Stimulated activated effector memory CD8-positive, alpha-beta T cell treated with anti-CD3 and anti-CD28 coated beads, Interleukin-12 subunit alpha, Interleukin-12 subunit beta, amount 100 ng/mL, for 72 hours (primary cell): ENCODE data around the gene CNPY1.

Source experiments
- ATAC-seq: fragments of 150-1000 bp; cut with Tn5 transposase; 2 replicates; pipeline ENCODE4 v1.10.0; 2021
- DNase-seq, 2 donors: peaks; one replicate each; pipeline ENCODE4 v3.0.0; 2021 to 2022; ENCODE audit warnings: low spot score in 2 of 2
- H3K27ac Mint-ChIP-seq: one replicate; pipeline ENCODE4 v1.8.0; 2022; ENCODE audit warnings: mild to moderate bottlenecking, mixed read lengths
- H3K36me3 Mint-ChIP-seq: one replicate; pipeline ENCODE4 v1.8.0; 2022; ENCODE audit warnings: mild to moderate bottlenecking, mixed read lengths
- H3K4me1 Mint-ChIP-seq: one replicate; pipeline ENCODE4 v1.8.0; 2022; ENCODE audit warnings: mixed read lengths
- H3K4me3 Mint-ChIP-seq: one replicate; pipeline ENCODE4 v1.8.0; 2022; ENCODE audit warnings: mild to moderate bottlenecking, mixed read lengths
- H3K9me3 Mint-ChIP-seq: one replicate; pipeline ENCODE4 v1.8.0; 2022; ENCODE audit warnings: mixed read lengths

CNPY1 gene

DNA sequence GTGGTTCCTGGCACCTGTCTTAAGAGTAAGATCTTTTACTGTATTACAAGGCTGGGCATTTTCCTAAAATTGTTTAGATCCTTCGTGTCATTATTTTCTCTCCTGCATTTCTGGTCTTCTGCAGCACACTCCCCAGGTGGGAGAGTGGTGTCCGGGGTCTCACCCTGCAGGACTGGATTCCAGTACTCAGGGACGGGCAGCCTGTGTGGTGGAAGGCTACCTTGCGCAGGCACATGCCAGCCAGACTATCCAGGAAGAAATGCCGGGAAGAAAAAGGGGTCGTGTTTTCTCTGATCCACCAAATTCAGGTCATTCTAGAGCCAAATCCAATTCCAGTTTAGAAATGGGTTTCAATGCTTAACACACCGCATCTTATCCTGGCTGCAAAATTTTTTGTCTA is 27.7 kb downstream of the CNPY1 start:
- no peaks in the 10 kb centered on the region for H3K36me3 Mint-ChIP-seq
- DNase-seq (no peak), ATAC-seq (no peak)
- no peak overlapping the region for H3K27ac Mint-ChIP-seq
- no peaks in the 10 kb centered on the region for H3K4me1 Mint-ChIP-seq
- H3K9me3 Mint-ChIP-seq, result no peaks in the 10 kb centered on the region
- no peak overlapping the region for H3K4me3 Mint-ChIP-seq

- H3K36me3 Mint-ChIP-seq, result no peaks in the 10 kb centered on the region
- ATAC-seq (no peak), DNase-seq (no peak)
- no peak overlapping the region for H3K27ac Mint-ChIP-seq
- H3K9me3 Mint-ChIP-seq, result no peaks in the 10 kb centered on the region
- no peak overlapping the region for H3K4me3 Mint-ChIP-seq
- H3K4me1 Mint-ChIP-seq, result no peaks in the 10 kb centered on the region
Observed at GRCh38 chr7:155517969-155518368, 28.4 kb downstream of the CNPY1 start.

DNA sequence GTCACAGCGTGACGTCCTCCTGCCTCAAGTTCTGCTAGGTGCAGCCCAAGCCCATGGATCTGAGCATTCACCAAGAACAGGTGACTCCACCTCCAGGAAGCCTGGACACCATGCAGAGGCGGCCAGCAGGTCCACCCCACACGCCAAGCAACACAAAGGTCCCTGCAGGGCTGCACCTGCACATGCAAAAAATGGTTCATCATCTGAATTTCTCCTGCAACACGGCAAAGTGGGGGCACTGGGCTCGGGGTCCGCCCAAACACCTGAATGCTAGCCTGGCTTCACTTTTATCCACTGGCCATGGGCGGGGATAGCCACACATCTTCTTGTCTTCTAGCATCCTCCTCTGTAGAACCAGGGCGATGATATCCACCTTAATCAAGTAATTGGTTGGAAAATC is 28.9 kb downstream of the CNPY1 start:
- H3K4me3 Mint-ChIP-seq, result no peak overlapping the region
- ATAC-seq (no peak), DNase-seq (no peak)
- no peaks in the 10 kb centered on the region for H3K36me3 Mint-ChIP-seq
- H3K27ac Mint-ChIP-seq, result no peak overlapping the region
- H3K9me3 Mint-ChIP-seq, result no peaks in the 10 kb centered on the region
- H3K4me1 Mint-ChIP-seq, result no peaks in the 10 kb centered on the region

GRCh38 chr7:155516466-155516865 is 29.9 kb downstream of the CNPY1 start:
- no peak overlapping the region for H3K27ac Mint-ChIP-seq
- no peaks in the 10 kb centered on the region for H3K36me3 Mint-ChIP-seq
- ATAC-seq, result no peak
- H3K4me3 Mint-ChIP-seq, result no peak overlapping the region
- no peaks in the 10 kb centered on the region for H3K9me3 Mint-ChIP-seq
- no peak for DNase-seq
- H3K4me1 Mint-ChIP-seq, result no peaks in the 10 kb centered on the region

GRCh38 chr7:155515318-155515717 is 31.0 kb downstream of the CNPY1 start:
- DNase-seq (no peak), ATAC-seq (no peak)
- no peaks in the 10 kb centered on the region for H3K36me3 Mint-ChIP-seq
- no peaks in the 10 kb centered on the region for H3K9me3 Mint-ChIP-seq
- H3K4me3 Mint-ChIP-seq, result no peak overlapping the region
- H3K4me1 Mint-ChIP-seq, result no peaks in the 10 kb centered on the region
- no peak overlapping the region for H3K27ac Mint-ChIP-seq

DNA sequence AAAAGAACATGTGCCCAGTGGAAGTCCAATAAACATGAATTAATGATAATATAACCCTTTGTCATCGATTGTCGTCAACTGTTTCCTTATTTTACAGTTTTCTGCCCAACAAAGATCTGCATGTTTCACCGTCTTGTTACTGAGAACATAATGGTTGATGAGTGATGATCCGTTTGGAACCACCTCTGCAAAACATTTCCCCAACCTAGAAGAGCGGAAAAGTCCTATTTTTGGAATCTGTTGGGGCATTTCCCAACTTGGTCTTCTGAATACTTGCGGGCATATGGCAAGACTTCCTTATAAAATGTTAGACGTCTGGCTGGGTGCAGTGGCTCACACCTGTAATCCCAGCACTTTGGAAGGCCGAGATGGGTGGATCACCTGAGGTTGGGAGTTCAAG is 32.1 kb downstream of the CNPY1 start:
- no peak for DNase-seq
- no peak overlapping the region for H3K4me3 Mint-ChIP-seq
- H3K27ac Mint-ChIP-seq, result no peak overlapping the region
- ATAC-seq, result no peak
- H3K9me3 Mint-ChIP-seq, result no peaks in the 10 kb centered on the region
- H3K36me3 Mint-ChIP-seq, result peaks cover under 1% of the 10 kb centered on the region
- peaks cover 7% of the 10 kb centered on the region for H3K4me1 Mint-ChIP-seq

DNA sequence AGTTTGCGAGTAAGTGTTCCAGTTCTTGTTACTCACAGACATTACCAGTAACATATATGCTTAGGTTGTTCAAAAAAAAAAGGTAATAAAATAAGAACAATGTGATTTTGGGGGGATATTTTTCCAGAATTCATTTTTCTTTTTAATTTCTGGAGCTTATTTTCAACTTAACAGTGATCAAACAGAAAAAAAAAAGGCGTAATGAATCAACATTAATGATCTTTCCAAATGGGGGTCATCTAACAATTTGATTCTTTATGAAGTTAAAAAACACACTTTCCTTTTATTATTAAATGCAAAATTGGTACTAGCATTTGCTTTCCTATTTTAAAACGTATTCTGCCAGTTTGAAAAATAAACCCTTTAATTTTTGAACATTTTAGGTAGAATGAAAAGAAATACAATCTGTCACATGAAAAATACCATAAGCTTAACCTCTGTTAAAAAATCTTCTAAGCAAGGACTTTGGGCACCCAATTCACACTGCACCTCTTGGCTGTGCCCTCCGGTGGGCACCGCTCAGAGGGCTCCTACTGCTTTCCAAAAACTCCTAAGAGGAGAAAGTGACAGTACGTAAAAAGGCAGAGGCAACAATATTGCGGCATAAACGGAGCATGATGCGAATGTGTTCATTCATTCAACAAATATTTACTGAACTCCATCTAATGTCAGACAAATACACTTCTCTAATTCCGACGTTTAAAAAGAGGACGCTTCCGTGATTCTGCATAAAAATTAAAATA is 32.6 kb downstream of the CNPY1 start:
- Mint-ChIP-seq H3K36me3 (peaks cover 6% of the 10 kb centered on the region), H3K4me3 (no peak overlapping the region), H3K27ac (no peak overlapping the region), H3K4me1 (peaks cover 11% of the 10 kb centered on the region), H3K9me3 (no peaks in the 10 kb centered on the region)
- ATAC-seq (no peak), DNase-seq (no peak)

DNA sequence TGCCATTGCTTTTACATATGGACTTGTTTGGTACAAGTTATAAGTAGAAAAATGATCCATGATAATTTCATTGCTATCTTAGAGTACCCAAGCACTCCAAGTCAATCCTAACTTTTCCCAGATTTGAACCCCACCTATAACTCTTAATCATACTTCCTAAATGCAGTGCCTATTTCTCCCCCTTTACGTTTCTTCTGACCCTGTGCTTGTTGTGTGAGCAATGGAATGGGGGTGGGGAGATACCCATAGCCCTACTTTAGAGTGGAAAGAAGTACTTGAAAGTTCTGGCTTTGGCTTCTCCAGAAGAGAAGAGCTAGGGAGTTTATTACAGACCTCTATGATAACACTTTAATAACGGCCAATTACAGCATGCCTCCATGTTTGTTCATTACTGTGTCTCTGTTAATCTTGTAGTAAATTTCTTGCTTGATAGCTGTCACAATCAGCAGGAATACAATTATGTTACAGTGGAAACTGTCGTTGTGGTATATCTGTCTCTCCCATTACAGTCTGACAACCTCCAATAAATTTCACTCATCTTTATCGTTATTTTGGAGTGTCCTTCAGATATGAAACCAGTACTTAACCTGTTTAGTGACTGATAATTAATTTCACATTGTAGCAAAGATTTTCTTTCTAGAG is 34.0 kb downstream of the CNPY1 start:
- H3K9me3 Mint-ChIP-seq, result no peaks in the 10 kb centered on the region
- no peak overlapping the region for H3K27ac Mint-ChIP-seq
- DNase-seq (no peak), ATAC-seq (no peak)
- no peak overlapping the region for H3K4me3 Mint-ChIP-seq
- H3K36me3 Mint-ChIP-seq, result peaks cover 9% of the 10 kb centered on the region
- peaks cover 11% of the 10 kb centered on the region for H3K4me1 Mint-ChIP-seq

- Mint-ChIP-seq H3K4me3 (no peak overlapping the region), H3K4me1 (peaks cover 11% of the 10 kb centered on the region), H3K9me3 (no peaks in the 10 kb centered on the region), H3K36me3 (peaks cover 9% of the 10 kb centered on the region), H3K27ac (no peak overlapping the region)
- no peak for DNase-seq
- ATAC-seq, result no peak
Observed at GRCh38 chr7:155511702-155511996, 34.7 kb downstream of the CNPY1 start.

- H3K4me3 Mint-ChIP-seq, result no peak overlapping the region
- H3K4me1 Mint-ChIP-seq, result peaks cover 11% of the 10 kb centered on the region
- H3K9me3 Mint-ChIP-seq, result no peaks in the 10 kb centered on the region
- DNase-seq (no peak), ATAC-seq (no peak)
- H3K27ac Mint-ChIP-seq, result no peak overlapping the region
- H3K36me3 Mint-ChIP-seq, result peaks cover 9% of the 10 kb centered on the region
Observed at GRCh38 chr7:155510975-155511701, 35.2 kb downstream of the CNPY1 start.

GRCh38 chr7:155509725-155510551 is 36.4 kb downstream of the CNPY1 start:
- H3K27ac Mint-ChIP-seq, result no peak overlapping the region
- no peaks in the 10 kb centered on the region for H3K9me3 Mint-ChIP-seq
- peaks cover 9% of the 10 kb centered on the region for H3K36me3 Mint-ChIP-seq
- DNase-seq (no peak), ATAC-seq (no peak)
- H3K4me1 Mint-ChIP-seq, result peaks cover 11% of the 10 kb centered on the region
- peak overlapping the region; percentile 11 for H3K4me3 Mint-ChIP-seq

DNA sequence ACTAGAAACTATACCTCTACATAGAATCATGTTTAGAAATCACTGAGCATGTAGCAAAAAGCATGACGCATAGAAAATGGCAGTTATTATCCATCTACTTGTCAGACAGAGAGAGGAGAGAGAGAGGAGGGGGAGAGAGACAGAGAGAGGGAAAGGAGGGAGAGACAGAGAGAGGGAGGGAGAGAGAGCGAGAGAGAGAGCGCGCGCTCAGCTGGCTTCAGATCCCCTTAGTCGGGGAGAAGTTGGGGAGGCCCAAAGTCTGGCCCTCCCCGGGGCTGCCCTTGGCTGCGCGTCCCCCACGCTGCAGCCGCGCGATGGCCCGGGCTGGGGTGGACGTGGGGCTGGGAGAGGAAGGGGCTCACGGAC is 37.0 kb downstream of the CNPY1 start:
- H3K4me3 Mint-ChIP-seq, result peak overlapping the region; percentile 11
- no peak overlapping the region for H3K27ac Mint-ChIP-seq
- ATAC-seq, result no peak
- H3K36me3 Mint-ChIP-seq, result peaks cover 9% of the 10 kb centered on the region
- DNase-seq, result no peak
- H3K9me3 Mint-ChIP-seq, result no peaks in the 10 kb centered on the region
- H3K4me1 Mint-ChIP-seq, result peaks cover 11% of the 10 kb centered on the region

- no peak for ATAC-seq
- no peak overlapping the region for H3K27ac Mint-ChIP-seq
Observed at GRCh38 chr7:155508376-155509358, 37.7 kb downstream of the CNPY1 start.

GRCh38 chr7:155507576-155507975 is 38.8 kb downstream of the CNPY1 start:
- H3K27ac Mint-ChIP-seq, result no peak overlapping the region
- no peaks in the 10 kb centered on the region for H3K9me3 Mint-ChIP-seq
- H3K36me3 Mint-ChIP-seq, result peaks cover 9% of the 10 kb centered on the region
- DNase-seq (no peak), ATAC-seq (no peak)
- peaks cover 11% of the 10 kb centered on the region for H3K4me1 Mint-ChIP-seq
- no peak overlapping the region for H3K4me3 Mint-ChIP-seq

More at GRCh38 chr7:155508376-155509358, 37.7 kb downstream of the CNPY1 start:
- DNase-seq, result no peak
- peak overlapping the region; percentile 11 for H3K4me3 Mint-ChIP-seq
- peaks cover 11% of the 10 kb centered on the region for H3K4me1 Mint-ChIP-seq
- H3K36me3 Mint-ChIP-seq, result peaks cover 9% of the 10 kb centered on the region
- H3K9me3 Mint-ChIP-seq, result no peaks in the 10 kb centered on the region
